Small intestine (tissue), 7 donors: ENCODE data around the gene UBE2V1. TPM values are rescaled to one million over a fixed set of nuclear protein-coding genes. Genes with fewer than 3 reads are reported as not detected.

Source experiments
- DNase-seq, 2 donors: peaks; one replicate each; pipeline versions ENCODE4 v3.0.0 to v3.0.0-alpha.2; 2013
- FAIRE-seq: peaks from 2 replicates; lab custom pipeline; 2012; peaks lifted over from hg19 to GRCh38; lab: Jason Lieb, UNC
- H3K27ac ChIP-seq, 3 donors: one replicate each; pipeline ENCODE4 v1.5.1; 2013; ENCODE audit warnings: low read length in 2 of 3, mild to moderate bottlenecking in 2 of 3, control low read depth in 1 of 3, inconsistent platforms in 1 of 3, low read depth in 1 of 3, moderate library complexity in 1 of 3
- H3K27me3 ChIP-seq, 3 donors: one replicate each; pipeline ENCODE4 v1.6.1; 2013; ENCODE audit warnings: low read length in 3 of 3, inconsistent platforms in 1 of 3; ENCODE audit not compliant: control insufficient read depth in 3 of 3, insufficient read depth in 3 of 3
- H3K36me3 ChIP-seq, 3 donors: one replicate each; pipeline ENCODE4 v1.6.1; 2013; ENCODE audit warnings: low read length in 3 of 3, inconsistent platforms in 1 of 3, low read depth in 1 of 3, mild to moderate bottlenecking in 1 of 3, moderate library complexity in 1 of 3; ENCODE audit not compliant: control insufficient read depth in 3 of 3, insufficient read depth in 2 of 3
- H3K4me1 ChIP-seq, 3 donors: one replicate each; pipeline ENCODE4 v1.6.1; 2013; ENCODE audit warnings: low read length in 2 of 3, inconsistent platforms in 1 of 3, low read depth in 1 of 3, mild to moderate bottlenecking in 1 of 3, moderate library complexity in 1 of 3; ENCODE audit not compliant: control insufficient read depth in 3 of 3, insufficient read depth in 2 of 3
- H3K4me3 ChIP-seq, 3 donors: one replicate each; pipeline ENCODE4 v1.5.1; 2013; ENCODE audit warnings: low read length in 3 of 3, control low read depth in 1 of 3, inconsistent platforms in 1 of 3, low read depth in 1 of 3, mild to moderate bottlenecking in 1 of 3, moderate library complexity in 1 of 3
- H3K9me3 ChIP-seq, 2 donors: one replicate each; pipeline ENCODE4 v1.6.1; 2013; ENCODE audit warnings: low read depth in 1 of 2, low read length in 1 of 2; ENCODE audit not compliant: control insufficient read depth in 2 of 2, insufficient read depth in 1 of 2
- WGBS, 3 donors: extraction: QIAGEN DNeasy Blood & Tissue Kit; methylation state at CpG; one replicate each; pipeline ENCODE4 v1.1.7; 2013; 5-methylcytosine and 5-hydroxymethylcytosine counted together
- polyA plus RNA-seq, 4 donors: library from polyadenylated mRNA; stranded (reverse) in 3 of 4; unstranded in 1 of 4; fragments of 200-250 nt in 3 of 4; fragments of 120-200 nt in 1 of 4; gene quantifications; one replicate each; pipeline versions ENCODE4 v1.2.1 to v1.2.3, GENCODE V29; 2013
- donor health status: healthy with polysubstance abuse.
- donor health status: control.
- donor health status: control.
- donor health status: Bipolar disorder and iron deficiency.
- donor health status: healthy.

The UBE2V1 gene
- polyA plus RNA-seq, 4 donors: 72.7 to 123 (median 80.4) TPM

- Histone ChIP-seq H3K4me1 (peaks cover 0 to 8% (median 0%) of the 10 kb centered on the region in 3 donors), H3K9me3 (no peaks in the 10 kb centered on the region), H3K36me3 (no peaks in the 10 kb centered on the region), H3K27ac (no peak overlapping the region), H3K27me3 (peaks cover 0 to 13% (median 0%) of the 10 kb centered on the region in 3 donors), H3K4me3 (no peak overlapping the region)
- no peak for FAIRE-seq
- 67 to 78% (median 76%) methylated on average over 11 of the region's 11 CpGs for WGBS, 3 donors
- no peak for DNase-seq
Observed at GRCh38 chr20:50058662-50059402, 54.1 kb downstream of the UBE2V1 start.

- no peak for FAIRE-seq
- DNase-seq: no peak
- H3K9me3 ChIP-seq: no peaks in the 10 kb centered on the region
- no peak overlapping the region for H3K27ac ChIP-seq
- WGBS, 3 donors: 92 to 100% (median 100%) methylated on average over 1 of the region's 1 CpG
- H3K4me1 ChIP-seq: peaks cover 0 to 8% (median 0%) of the 10 kb centered on the region in 3 donors
- no peak overlapping the region for H3K4me3 ChIP-seq
- H3K27me3 ChIP-seq: peaks cover 0 to 17% (median 0%) of the 10 kb centered on the region in 3 donors
- no peaks in the 10 kb centered on the region for H3K36me3 ChIP-seq
Observed at GRCh38 chr20:50057714-50058053, 55.3 kb downstream of the UBE2V1 start.

GRCh38 chr20:50056951-50057713, 55.8 kb downstream of the UBE2V1 start:
- no peak for FAIRE-seq
- no peaks in the 10 kb centered on the region for H3K36me3 ChIP-seq
- H3K27me3 ChIP-seq: peaks cover 0 to 17% (median 0%) of the 10 kb centered on the region in 3 donors
- peaks cover 0 to 8% (median 0%) of the 10 kb centered on the region in 3 donors for H3K4me1 ChIP-seq
- peak overlapping the region in 1 of 3 donors; percentile 22 for H3K27ac ChIP-seq
- no peaks in the 10 kb centered on the region for H3K9me3 ChIP-seq
- no peak for DNase-seq
- no peak overlapping the region for H3K4me3 ChIP-seq
- 88 to 91% (median 89%) methylated on average over 21 of the region's 21 CpGs for WGBS, 3 donors

GRCh38 chr20:50056408-50056926, 56.5 kb downstream of the UBE2V1 start:
- Histone ChIP-seq H3K27me3 (peaks cover 0 to 17% (median 0%) of the 10 kb centered on the region in 3 donors), H3K36me3 (no peaks in the 10 kb centered on the region), H3K4me1 (peaks cover 0 to 8% (median 0%) of the 10 kb centered on the region in 3 donors), H3K9me3 (no peaks in the 10 kb centered on the region), H3K27ac (no peak overlapping the region), H3K4me3 (no peak overlapping the region)
- FAIRE-seq: no peak
- 87 to 89% (median 89%) methylated on average over 9 of the region's 9 CpGs for WGBS, 3 donors
- no peak for DNase-seq

GRCh38 chr20:50055524-50056083, 57.3 kb downstream of the UBE2V1 start:
- Histone ChIP-seq H3K4me3 (no peak overlapping the region), H3K27ac (no peak overlapping the region), H3K27me3 (peaks cover 0 to 17% (median 0%) of the 10 kb centered on the region in 3 donors), H3K36me3 (no peaks in the 10 kb centered on the region), H3K9me3 (no peaks in the 10 kb centered on the region), H3K4me1 (peaks cover 0 to 8% (median 0%) of the 10 kb centered on the region in 3 donors)
- DNase-seq (no peak), FAIRE-seq (no peak)
- 62 to 78% (median 67%) methylated on average over 14 of the region's 14 CpGs for whole genome bisulfite sequencing, 3 donors

GRCh38 chr20:50054626-50055511, 58.1 kb downstream of the UBE2V1 start:
- FAIRE-seq: no peak
- 38 to 53% (median 43%) methylated on average over 30 to 34 of the region's 34 CpGs for WGBS, 3 donors
- peaks cover 0 to 17% (median 0%) of the 10 kb centered on the region in 3 donors for H3K27me3 ChIP-seq
- no peaks in the 10 kb centered on the region for H3K9me3 ChIP-seq
- H3K4me3 ChIP-seq: no peak overlapping the region
- peaks cover 0 to 8% (median 0%) of the 10 kb centered on the region in 3 donors for H3K4me1 ChIP-seq
- no peak overlapping the region for H3K27ac ChIP-seq
- H3K36me3 ChIP-seq: no peaks in the 10 kb centered on the region
- no peak for DNase-seq

- no peak overlapping the region for H3K4me3 ChIP-seq
- DNase-seq (no peak), FAIRE-seq (no peak)
- no peaks in the 10 kb centered on the region for H3K36me3 ChIP-seq
- WGBS, 3 donors: 24 to 56% (median 26%) methylated on average over 5 of the region's 5 CpGs
- peaks cover 0 to 17% (median 0%) of the 10 kb centered on the region in 3 donors for H3K27me3 ChIP-seq
- peaks cover 0 to 8% (median 0%) of the 10 kb centered on the region in 3 donors for H3K4me1 ChIP-seq
- H3K27ac ChIP-seq: no peak overlapping the region
- H3K9me3 ChIP-seq: no peaks in the 10 kb centered on the region
Observed at GRCh38 chr20:50054231-50054547, 58.8 kb downstream of the UBE2V1 start.
